IPS-20b (cell line): ENCODE measurements around the gene ANKRD6.
A peak's percentile ranks its signal among the peaks of the same experiment; 100 is the strongest.

Experiments used
- H3K27ac ChIP-seq: one replicate; pipeline ENCODE4 v1.5.1; 2013; ENCODE audit warnings: low read length
- H3K27me3 ChIP-seq: 2 replicates; pipeline ENCODE4 v1.6.1; 2013; ENCODE audit warnings: mild to moderate bottlenecking, low read length, inconsistent platforms; ENCODE audit not compliant: insufficient read depth
- H3K36me3 ChIP-seq: 2 replicates; pipeline ENCODE4 v1.6.1; 2013; ENCODE audit warnings: low read depth, mild to moderate bottlenecking, inconsistent platforms, low read length, moderate library complexity; ENCODE audit not compliant: insufficient read depth
- H3K4me1 ChIP-seq: 2 replicates; pipeline ENCODE4 v1.6.1; 2013; ENCODE audit warnings: mild to moderate bottlenecking, control low read depth, inconsistent platforms, low read length, moderate library complexity; ENCODE audit not compliant: insufficient read depth
- H3K4me3 ChIP-seq: 2 replicates; pipeline ENCODE4 v1.5.1; 2013; ENCODE audit warnings: mild to moderate bottlenecking, low read length, inconsistent platforms
- H3K9ac ChIP-seq: 2 replicates; pipeline ENCODE4 v1.6.1; 2013; ENCODE audit warnings: low read depth, mild to moderate bottlenecking, inconsistent platforms, low read length, moderate library complexity
- H3K9me3 ChIP-seq: 2 replicates; pipeline ENCODE4 v1.6.1; 2013; ENCODE audit warnings: mild to moderate bottlenecking, low read depth, low read length, inconsistent platforms; ENCODE audit not compliant: insufficient read depth

ANKRD6 gene

DNA sequence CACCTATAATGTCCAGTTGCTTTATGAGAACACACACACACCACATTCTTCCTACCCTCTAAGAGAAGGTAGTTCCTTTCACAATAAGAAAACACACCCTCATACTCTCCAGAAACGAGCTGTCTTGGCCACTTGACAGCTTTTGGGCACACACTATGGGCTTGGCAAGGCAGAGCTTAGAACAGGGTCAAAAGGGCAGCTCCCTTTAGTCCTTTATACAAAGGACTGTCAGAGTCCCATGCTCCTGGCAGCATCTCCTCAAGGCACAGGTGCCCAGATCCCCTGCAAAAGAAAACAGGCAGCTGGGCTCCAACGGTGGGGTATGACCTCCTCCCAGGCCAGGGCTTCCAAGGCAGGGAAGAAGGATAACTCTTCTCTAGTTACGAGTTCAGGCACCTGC lies 210.5 kb downstream of the ANKRD6 start:
- Histone ChIP-seq H3K36me3 (peaks cover 71% of the 10 kb centered on the region), H3K27me3 (no peaks in the 10 kb centered on the region), H3K27ac (no peak overlapping the region), H3K4me1 (peaks cover 6% of the 10 kb centered on the region; the same call in 1 of the 2 replicates), H3K4me3 (no peak overlapping the region), H3K9ac (no peak overlapping the region), H3K9me3 (no peaks in the 10 kb centered on the region)

GRCh38 chr6:89644864-89645263 lies 211.9 kb downstream of the ANKRD6 start:
- Histone ChIP-seq H3K27me3 (no peaks in the 10 kb centered on the region), H3K9me3 (no peaks in the 10 kb centered on the region), H3K4me3 (no peak overlapping the region), H3K4me1 (peaks cover 1% of the 10 kb centered on the region; the same call in 1 of the 2 replicates), H3K36me3 (peaks cover 86% of the 10 kb centered on the region), H3K27ac (no peak overlapping the region), H3K9ac (no peak overlapping the region)

DNA sequence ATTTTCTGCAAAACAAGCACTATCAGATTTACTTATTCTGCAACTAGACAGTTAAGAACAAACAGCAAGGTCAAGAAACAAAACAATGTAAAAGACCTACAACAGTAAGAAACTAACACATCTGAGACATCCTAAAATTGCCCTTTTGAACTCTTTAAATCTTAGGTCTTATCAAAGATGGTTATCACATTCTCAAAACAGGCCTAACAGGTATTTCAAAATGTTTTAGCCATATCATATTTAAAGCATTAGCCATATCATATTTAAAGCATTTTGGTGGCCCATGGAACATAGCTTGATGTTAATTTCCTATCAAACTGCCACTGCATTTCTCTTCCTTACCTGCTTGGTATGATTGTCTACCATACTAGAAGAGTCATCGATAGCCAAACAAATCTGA lies 216.7 kb downstream of the ANKRD6 start:
- Histone ChIP-seq H3K4me1 (no peaks in the 10 kb centered on the region), H3K9me3 (no peaks in the 10 kb centered on the region), H3K4me3 (no peak overlapping the region), H3K9ac (no peak overlapping the region), H3K36me3 (peaks cover 98% of the 10 kb centered on the region), H3K27ac (no peak overlapping the region), H3K27me3 (no peaks in the 10 kb centered on the region)

DNA sequence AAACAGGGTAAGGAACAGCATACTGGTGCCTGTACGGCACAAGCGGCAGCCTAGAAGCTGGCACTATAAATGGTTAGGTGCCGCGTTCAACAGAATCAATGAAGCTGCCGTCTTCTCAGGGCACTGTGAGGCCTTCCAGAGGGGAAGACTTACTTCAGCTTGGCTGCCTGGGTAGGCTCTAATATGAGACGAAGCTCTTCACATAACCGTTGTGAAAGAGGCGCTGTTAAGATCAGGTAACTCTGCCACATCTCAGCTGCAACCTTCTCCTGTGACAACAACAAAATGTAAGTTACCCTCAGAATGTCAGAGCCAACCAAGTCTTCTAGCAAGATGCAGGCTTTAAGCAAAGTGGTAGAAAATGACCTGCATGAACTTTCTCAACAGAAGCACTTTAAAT lies 217.6 kb downstream of the ANKRD6 start:
- Histone ChIP-seq H3K4me3 (no peak overlapping the region), H3K27me3 (no peaks in the 10 kb centered on the region), H3K9ac (no peak overlapping the region), H3K27ac (no peak overlapping the region), H3K36me3 (peaks cover 98% of the 10 kb centered on the region), H3K4me1 (no peaks in the 10 kb centered on the region), H3K9me3 (no peaks in the 10 kb centered on the region)

GRCh38 chr6:89655122-89655521 lies 222.2 kb downstream of the ANKRD6 start:
- H3K4me1 ChIP-seq = no peaks in the 10 kb centered on the region
- no peaks in the 10 kb centered on the region for H3K9me3 ChIP-seq
- H3K9ac ChIP-seq = no peak overlapping the region
- no peaks in the 10 kb centered on the region for H3K27me3 ChIP-seq
- no peak overlapping the region for H3K4me3 ChIP-seq
- no peak overlapping the region for H3K27ac ChIP-seq
- H3K36me3 ChIP-seq = peaks cover 95% of the 10 kb centered on the region

GRCh38 chr6:89657445-89658158 lies 224.7 kb downstream of the ANKRD6 start:
- peaks cover 98% of the 10 kb centered on the region for H3K36me3 ChIP-seq
- no peak overlapping the region for H3K9ac ChIP-seq
- no peaks in the 10 kb centered on the region for H3K9me3 ChIP-seq
- no peak overlapping the region for H3K4me3 ChIP-seq
- no peak overlapping the region for H3K27ac ChIP-seq
- H3K27me3 ChIP-seq = no peaks in the 10 kb centered on the region
- H3K4me1 ChIP-seq = no peaks in the 10 kb centered on the region

DNA sequence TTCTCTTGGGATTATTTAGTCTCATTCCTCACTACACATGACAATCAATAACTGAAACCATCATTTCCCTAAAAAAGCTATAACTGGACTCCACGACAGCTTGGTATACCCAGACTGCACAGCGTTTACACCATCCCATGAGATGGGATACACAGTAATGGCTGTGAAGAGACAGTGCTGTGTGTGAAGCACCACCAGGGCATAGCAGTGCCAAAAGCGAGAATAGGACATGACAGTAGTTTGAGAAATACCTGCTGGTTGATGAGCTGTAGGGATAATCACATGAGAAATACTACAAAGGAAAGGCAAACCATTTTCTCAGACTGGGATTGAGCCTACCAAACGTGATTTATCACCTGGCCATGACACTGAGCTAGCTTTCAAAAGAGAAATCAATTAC lies 228.0 kb downstream of the ANKRD6 start:
- Histone ChIP-seq H3K27ac (no peak overlapping the region), H3K36me3 (peaks cover 98% of the 10 kb centered on the region), H3K4me3 (no peak overlapping the region)

DNA sequence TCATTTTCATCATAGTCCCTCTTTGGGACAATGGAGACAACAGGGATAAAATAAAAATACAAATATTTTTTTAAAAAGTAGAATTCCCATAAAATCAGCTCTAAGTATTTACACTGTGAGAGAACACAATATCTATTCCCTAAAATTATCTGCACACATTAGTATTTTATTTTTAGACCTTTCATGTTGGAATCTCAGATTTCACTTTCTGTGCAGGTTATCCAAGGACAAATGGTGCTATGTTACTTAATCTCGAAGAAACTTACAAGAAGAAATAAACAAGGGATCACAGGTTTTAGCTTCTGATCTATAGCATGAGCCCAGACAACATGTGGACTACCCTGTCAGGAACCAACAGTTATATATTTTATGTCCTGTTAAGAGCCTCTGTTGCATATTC lies 228.6 kb downstream of the ANKRD6 start:
- H3K27me3 ChIP-seq = no peaks in the 10 kb centered on the region
- H3K9ac ChIP-seq = no peak overlapping the region
- no peak overlapping the region for H3K27ac ChIP-seq
- H3K36me3 ChIP-seq = peaks cover 98% of the 10 kb centered on the region
- H3K4me1 ChIP-seq = no peaks in the 10 kb centered on the region
- no peak overlapping the region for H3K4me3 ChIP-seq
- H3K9me3 ChIP-seq = no peaks in the 10 kb centered on the region

More for the DNA sequence above, 228.0 kb downstream of the ANKRD6 start:
- H3K27me3 ChIP-seq = no peaks in the 10 kb centered on the region
- no peaks in the 10 kb centered on the region for H3K9me3 ChIP-seq
- H3K4me1 ChIP-seq = no peaks in the 10 kb centered on the region
- no peak overlapping the region for H3K9ac ChIP-seq

DNA sequence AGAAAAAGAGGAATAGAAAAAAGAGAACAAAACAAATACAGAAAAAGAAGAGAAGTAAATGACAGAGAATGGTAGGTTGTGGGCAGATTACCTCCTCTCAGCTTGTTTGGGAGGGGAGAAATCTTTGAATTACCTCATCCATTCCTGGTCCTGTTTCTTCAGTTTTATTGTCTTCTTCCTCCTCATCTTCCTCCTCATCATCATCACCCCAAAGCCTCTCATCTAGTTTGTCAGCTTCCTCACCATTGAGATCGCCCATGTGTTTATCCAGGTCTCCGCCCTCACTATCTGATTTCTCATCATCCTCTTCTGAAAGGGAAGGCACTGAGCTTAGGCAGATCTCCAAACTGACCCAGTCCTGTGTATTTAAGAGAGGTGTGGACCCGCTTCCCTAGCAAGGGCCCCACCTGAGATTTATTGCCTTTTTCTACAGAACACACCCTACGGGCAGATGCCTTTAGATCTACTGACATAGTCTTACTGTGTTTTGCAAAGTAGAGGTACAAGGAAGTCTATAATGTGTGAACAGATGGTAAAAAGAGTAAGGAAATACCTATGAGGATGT lies 229.8 kb downstream of the ANKRD6 start:
- Histone ChIP-seq H3K27me3 (no peaks in the 10 kb centered on the region), H3K36me3 (peaks cover 98% of the 10 kb centered on the region), H3K4me3 (no peak overlapping the region), H3K4me1 (peaks cover 5% of the 10 kb centered on the region; the same call in 1 of the 2 replicates), H3K27ac (no peak overlapping the region), H3K9me3 (no peaks in the 10 kb centered on the region), H3K9ac (no peak overlapping the region)

DNA sequence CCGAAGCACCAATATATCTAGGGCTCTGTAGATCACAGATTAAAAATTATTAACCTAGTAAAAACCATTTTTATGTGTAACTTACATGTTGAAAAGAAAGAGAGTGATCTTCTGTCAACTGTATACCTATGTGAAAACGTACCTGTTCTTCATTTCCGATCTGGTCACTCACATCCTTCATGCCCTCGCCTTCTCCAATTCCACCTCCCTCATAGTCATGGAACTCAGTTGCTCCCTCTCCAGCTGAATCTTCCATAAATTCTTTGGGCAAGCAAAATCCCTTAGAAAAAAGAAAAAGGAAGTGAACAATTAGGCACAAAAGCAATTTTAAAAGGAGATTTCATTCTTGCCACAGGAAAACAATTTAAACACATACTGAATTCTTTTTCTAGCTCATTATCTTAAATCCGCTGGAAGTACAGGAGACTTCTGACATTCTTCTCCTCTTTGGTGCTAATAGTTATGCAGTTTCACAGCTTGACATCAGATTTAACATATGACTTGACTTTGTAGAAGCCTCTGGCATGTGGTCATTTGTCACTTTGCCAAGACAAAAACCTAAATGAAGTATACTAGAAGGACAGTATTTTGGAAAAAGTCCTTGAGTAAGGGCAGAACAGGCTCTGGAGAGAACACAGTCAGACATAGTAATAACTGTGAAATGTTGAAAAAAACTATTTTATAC lies 235.1 kb downstream of the ANKRD6 start:
- Histone ChIP-seq H3K27me3 (no peaks in the 10 kb centered on the region), H3K4me3 (peak overlapping the region; percentile 23; the same call in 1 of the 2 replicates), H3K9ac (peak overlapping the region; percentile 36)

GRCh38 chr6:89669002-89669401 lies 236.1 kb downstream of the ANKRD6 start:
- Histone ChIP-seq H3K9me3 (no peaks in the 10 kb centered on the region), H3K4me3 (no peak overlapping the region), H3K9ac (peak overlapping the region; percentile 9; the same call in 1 of the 2 replicates), H3K27me3 (no peaks in the 10 kb centered on the region), H3K36me3 (peaks cover 87% of the 10 kb centered on the region), H3K4me1 (peaks cover 21% of the 10 kb centered on the region), H3K27ac (no peak overlapping the region)

More for the DNA sequence above, 235.1 kb downstream of the ANKRD6 start:
- peaks cover 21% of the 10 kb centered on the region for H3K4me1 ChIP-seq
- no peaks in the 10 kb centered on the region for H3K9me3 ChIP-seq
- H3K27ac ChIP-seq = peak overlapping the region; percentile 24
- peaks cover 87% of the 10 kb centered on the region for H3K36me3 ChIP-seq
